Measurements from ENCODE around the gene NRXN3.

The NRXN3 gene

GRCh38 chr14:79179985-79180384 is 1009.8 kb downstream of the NRXN3 start:
- DNase-seq = no peak

- no peak for DNase-seq
These were observed 1010.5 kb downstream of the NRXN3 start for GRCh38 chr14:79180656-79181055.

- DNase-seq = no peak
These were observed 1016.4 kb downstream of the NRXN3 start for GRCh38 chr14:79186523-79186922.

GRCh38 chr14:79193689-79194477 is 1023.7 kb downstream of the NRXN3 start:
- no peak for DNase-seq

GRCh38 chr14:79196216-79196615 is 1026.0 kb downstream of the NRXN3 start:
- DNase-seq = no peak

- DNase-seq = no peak
These were observed 1027.3 kb downstream of the NRXN3 start for GRCh38 chr14:79197516-79197915.

GRCh38 chr14:79199217-79199616 is 1029.0 kb downstream of the NRXN3 start:
- no peak for DNase-seq

- DNase-seq = no peak
These were observed 1031.5 kb downstream of the NRXN3 start for GRCh38 chr14:79201564-79202207.

GRCh38 chr14:79204591-79204990 is 1034.4 kb downstream of the NRXN3 start:
- no peak for DNase-seq

- no peak for DNase-seq
These were observed 1039.2 kb downstream of the NRXN3 start for GRCh38 chr14:79209418-79209817.

- no peak for DNase-seq
These were observed 1055.6 kb downstream of the NRXN3 start for GRCh38 chr14:79225815-79226214.

GRCh38 chr14:79229383-79229909 is 1059.3 kb downstream of the NRXN3 start:
- no peak for DNase-seq

- no peak for DNase-seq
These were observed 1072.5 kb downstream of the NRXN3 start for GRCh38 chr14:79242666-79243065.

GRCh38 chr14:79246173-79246572 is 1076.0 kb downstream of the NRXN3 start:
- DNase-seq = no peak

- DNase-seq = no peak
These were observed 1078.0 kb downstream of the NRXN3 start for GRCh38 chr14:79248126-79248525.

GRCh38 chr14:79248771-79249170 is 1078.6 kb downstream of the NRXN3 start:
- no peak for DNase-seq

- DNase-seq = no peak
These were observed 1081.1 kb downstream of the NRXN3 start for GRCh38 chr14:79251278-79251677.

- DNase-seq = no peak
These were observed 1083.4 kb downstream of the NRXN3 start for GRCh38 chr14:79253576-79253975.

GRCh38 chr14:79254069-79254775 is 1084.0 kb downstream of the NRXN3 start:
- no peak for DNase-seq

- no peak for DNase-seq
These were observed 1086.2 kb downstream of the NRXN3 start for GRCh38 chr14:79256380-79256779.

GRCh38 chr14:79260406-79260805 is 1090.2 kb downstream of the NRXN3 start:
- no peak for DNase-seq

- no peak for DNase-seq
These were observed 1095.3 kb downstream of the NRXN3 start for GRCh38 chr14:79265366-79265946.

- DNase-seq = no peak
These were observed 1100.2 kb downstream of the NRXN3 start for GRCh38 chr14:79270361-79270760.
